GM19455 (cell line): Measurements from ENCODE around the gene CHST11.

ENCODE experiments used
- ATAC-seq: cut with Tn5 transposase; IDR thresholded peaks from one replicate; pipeline ENCODE4 v1.9.1; 2021; ENCODE audit not compliant: unreplicated experiment

Gene CHST11

DNA sequence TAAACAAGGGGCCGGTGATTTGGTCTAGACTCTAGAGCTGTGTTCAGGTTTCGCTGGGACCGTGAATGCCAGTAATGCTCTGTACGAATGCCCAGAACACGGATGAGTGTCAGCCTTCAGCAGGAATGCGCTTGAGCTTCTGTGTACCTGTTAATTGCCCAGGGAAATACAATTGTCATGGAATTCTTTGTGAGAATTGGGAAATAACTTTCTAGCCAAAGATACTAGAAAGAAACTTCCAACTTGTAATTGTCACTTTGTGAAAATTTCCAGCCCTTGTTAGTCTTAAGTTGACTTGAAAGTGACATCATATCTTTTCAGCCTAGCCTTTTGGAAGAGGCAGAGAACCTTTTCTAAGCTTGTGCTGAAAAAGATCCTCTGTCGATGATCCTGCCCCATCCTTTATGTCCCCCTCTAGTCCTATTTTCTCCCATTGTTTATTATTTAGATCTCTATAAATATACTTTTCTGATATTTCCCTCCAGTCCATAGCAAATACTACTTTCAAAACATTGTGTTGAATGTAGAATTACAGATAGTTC, 2.7 kb downstream of the CHST11 start:
- no peak for ATAC-seq

DNA sequence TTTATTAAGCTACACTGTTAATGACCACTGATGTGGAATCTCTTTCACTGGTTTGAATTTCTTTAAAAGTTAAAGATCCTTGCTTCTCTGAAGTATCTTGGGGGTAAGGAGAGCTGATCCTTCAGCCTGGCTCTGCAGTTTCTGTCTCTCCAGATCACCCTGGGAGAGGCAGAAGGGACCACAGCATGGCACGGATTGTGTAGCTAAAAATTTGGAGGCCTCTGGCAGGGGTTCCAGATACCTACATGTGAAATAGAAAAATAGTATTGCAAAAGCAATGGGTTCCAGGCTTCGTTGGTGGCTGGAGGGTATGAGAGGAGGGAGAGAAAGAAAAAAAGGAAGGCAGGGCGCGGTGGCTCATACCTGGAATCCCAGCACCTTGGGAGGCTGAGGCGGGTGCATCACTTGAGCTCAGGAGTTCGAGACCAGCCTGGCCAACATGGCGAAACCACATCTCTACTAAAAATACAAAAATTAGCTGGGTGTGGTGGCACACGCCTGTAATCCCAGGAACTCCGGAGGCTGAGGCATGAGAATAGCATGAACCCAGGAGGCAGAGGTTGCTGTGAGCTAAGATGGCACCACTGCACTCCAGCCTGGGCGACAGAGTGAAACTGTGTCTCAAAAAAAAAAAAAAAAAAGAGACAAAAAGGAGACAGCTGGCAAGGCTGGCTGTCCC, 3.4 kb downstream of the CHST11 start:
- ATAC-seq: no peak

- no peak for ATAC-seq
Observed at GRCh38 chr12:104460973-104461698, 4.4 kb downstream of the CHST11 start.

GRCh38 chr12:104462325-104462724, 5.6 kb downstream of the CHST11 start:
- no peak for ATAC-seq

DNA sequence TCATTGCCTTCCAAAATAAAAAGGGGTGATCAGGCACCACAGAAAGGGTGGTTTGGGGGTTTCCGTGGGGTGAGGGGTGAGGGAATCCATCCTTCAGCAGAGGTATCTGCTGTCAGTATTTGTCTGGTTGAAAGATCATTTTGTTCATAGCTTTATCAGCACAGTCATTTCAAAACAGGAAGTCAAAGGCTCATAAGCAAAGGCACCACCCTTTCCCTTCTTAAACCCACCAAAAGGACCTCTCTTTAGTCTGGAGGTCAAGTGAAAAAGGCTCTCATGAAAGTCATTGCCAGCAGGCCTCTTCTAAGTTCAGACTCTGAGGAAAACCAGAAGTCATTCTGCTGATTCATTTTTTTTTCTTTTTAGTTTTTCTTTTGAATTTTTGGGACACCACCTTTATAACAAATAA, 6.2 kb downstream of the CHST11 start:
- ATAC-seq: no peak

- ATAC-seq: no peak
Observed at GRCh38 chr12:104463368-104463767, 6.6 kb downstream of the CHST11 start.

- ATAC-seq: no peak
Observed at GRCh38 chr12:104464899-104465298, 8.2 kb downstream of the CHST11 start.

DNA sequence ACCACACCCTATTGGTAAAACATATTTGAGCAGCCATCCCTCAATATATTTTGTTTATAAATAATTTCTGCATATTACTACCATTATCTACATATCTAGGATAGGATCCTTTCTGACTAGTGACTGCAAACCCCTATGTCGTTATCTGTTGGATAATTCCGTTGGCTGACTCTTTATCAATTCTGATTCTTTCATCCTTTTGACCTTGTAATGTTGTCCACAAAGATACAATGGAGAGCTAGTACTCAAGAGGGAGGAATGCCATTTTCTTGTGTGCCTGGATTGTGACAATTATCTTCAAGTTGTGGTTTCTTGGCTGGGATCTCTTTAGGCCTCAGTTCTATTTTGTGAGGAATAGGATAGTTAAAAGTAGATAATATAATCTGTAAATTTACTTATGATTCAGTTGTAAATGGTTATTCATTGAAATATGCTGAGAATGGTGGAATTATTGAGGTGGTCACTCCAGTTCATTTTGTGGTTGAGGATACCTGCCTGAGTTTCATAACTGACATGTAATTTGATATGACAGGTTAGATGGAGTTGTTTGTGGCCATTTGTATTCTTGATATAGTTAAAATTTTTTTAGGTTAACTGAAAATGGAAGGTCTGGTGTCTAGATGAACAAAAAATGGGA, 10.1 kb downstream of the CHST11 start:
- no peak for ATAC-seq

GRCh38 chr12:104467346-104467837, 10.6 kb downstream of the CHST11 start:
- no peak for ATAC-seq

- ATAC-seq: no peak
Observed at GRCh38 chr12:104468371-104468770, 11.6 kb downstream of the CHST11 start.

- no peak for ATAC-seq
Observed at GRCh38 chr12:104469066-104469465, 12.3 kb downstream of the CHST11 start.

- ATAC-seq: no peak
Observed at GRCh38 chr12:104469523-104469922, 12.8 kb downstream of the CHST11 start.

GRCh38 chr12:104470521-104470920, 13.8 kb downstream of the CHST11 start:
- ATAC-seq: no peak

DNA sequence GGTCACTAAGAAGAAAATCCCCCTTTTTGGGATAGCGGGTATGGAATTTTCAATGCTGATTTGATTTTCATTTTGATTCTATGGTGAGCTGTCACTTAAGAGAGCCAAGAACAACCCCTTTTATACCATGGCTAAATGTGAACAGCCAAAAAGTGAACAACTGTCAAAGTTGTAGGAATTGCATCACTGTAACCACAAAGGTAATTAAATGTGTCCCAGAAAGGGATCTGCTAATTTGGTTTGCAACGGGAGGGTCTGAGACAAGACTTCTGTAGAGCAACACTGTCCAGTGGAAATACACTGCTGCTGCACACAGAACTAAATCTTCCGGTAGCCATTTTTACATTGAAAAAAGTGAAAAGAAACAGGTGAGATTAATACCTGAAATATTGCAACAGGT, 14.6 kb downstream of the CHST11 start:
- ATAC-seq: no peak

- no peak for ATAC-seq
Observed at GRCh38 chr12:104472748-104473147, 16.0 kb downstream of the CHST11 start.

- peak; percentile 58 for ATAC-seq
Observed at GRCh38 chr12:104473374-104473983, 16.7 kb downstream of the CHST11 start.

- ATAC-seq: no peak
Observed at GRCh38 chr12:104475271-104475670, 18.5 kb downstream of the CHST11 start.

GRCh38 chr12:104477510-104478390, 21.0 kb downstream of the CHST11 start:
- ATAC-seq: no peak

GRCh38 chr12:104478396-104479122, 21.8 kb downstream of the CHST11 start:
- ATAC-seq: peak; percentile 91
